HCT116 (cell line): ENCODE data around the gene RUNX2.

ENCODE experiments used
- EGR1 ChIP-seq: IDR thresholded peaks from 2 replicates; pipeline ENCODE4 v1.6.1; 2012; ENCODE audit warnings: low read depth
- MAX ChIP-seq: IDR thresholded peaks from 2 replicates; pipeline ENCODE4 v1.6.1; 2012
- POLR2A ChIP-seq: IDR thresholded peaks from 2 replicates; pipeline ENCODE4 v1.7.0; 2011; ENCODE audit warnings: borderline replicate concordance; ENCODE audit not compliant: insufficient read depth, insufficient read length; ENCODE audit errors: extremely low read depth
- POLR2AphosphoS5 ChIP-seq: IDR thresholded peaks from 2 replicates; pipeline ENCODE4 v1.6.1; 2011; ENCODE audit warnings: mild to moderate bottlenecking, low read depth, low read length, moderate library complexity
- TCF7L2 ChIP-seq: IDR thresholded peaks from 2 replicates; pipeline ENCODE4 v1.7.0; 2011; ENCODE audit warnings: borderline replicate concordance, inconsistent platforms; ENCODE audit not compliant: insufficient read depth, insufficient read length; ENCODE audit errors: extremely low read depth
- ZNF274 ChIP-seq: fragments of 200-500 bp; sonication (Bioruptor generic); IDR thresholded peaks from 2 replicates; pipeline ENCODE4 v1.6.1; 2014; ENCODE audit warnings: mild to moderate bottlenecking, low read depth, low read length, inconsistent platforms
- TF ChIP-seq, protein P1 (sequence below), 3 experiments: fragments of 200-600 bp in 1 of 3; sonication (generic) in 1 of 3; IDR thresholded peaks in 2 of 3; conservative IDR thresholded peaks in 1 of 3; 2 replicates each; pipeline ENCODE4 v1.5.1; 2012 to 2017; ENCODE audit warnings: low read depth in 2 of 3, low read length in 2 of 3, antibody characterized with exemption in 1 of 3, borderline replicate concordance in 1 of 3, control low read depth in 1 of 3, mild to moderate bottlenecking in 1 of 3, mixed read lengths in 1 of 3, mixed run types in 1 of 3, moderate library complexity in 1 of 3; ENCODE audit not compliant: insufficient read depth in 1 of 3

- TF ChIP-seq POLR2A (no peak), MAX (no peak), TCF7L2 (no peak), EGR1 (no peak), POLR2AphosphoS5 (no peak), ZNF274 (no peak)
- TF ChIP-seq, protein P1, sequence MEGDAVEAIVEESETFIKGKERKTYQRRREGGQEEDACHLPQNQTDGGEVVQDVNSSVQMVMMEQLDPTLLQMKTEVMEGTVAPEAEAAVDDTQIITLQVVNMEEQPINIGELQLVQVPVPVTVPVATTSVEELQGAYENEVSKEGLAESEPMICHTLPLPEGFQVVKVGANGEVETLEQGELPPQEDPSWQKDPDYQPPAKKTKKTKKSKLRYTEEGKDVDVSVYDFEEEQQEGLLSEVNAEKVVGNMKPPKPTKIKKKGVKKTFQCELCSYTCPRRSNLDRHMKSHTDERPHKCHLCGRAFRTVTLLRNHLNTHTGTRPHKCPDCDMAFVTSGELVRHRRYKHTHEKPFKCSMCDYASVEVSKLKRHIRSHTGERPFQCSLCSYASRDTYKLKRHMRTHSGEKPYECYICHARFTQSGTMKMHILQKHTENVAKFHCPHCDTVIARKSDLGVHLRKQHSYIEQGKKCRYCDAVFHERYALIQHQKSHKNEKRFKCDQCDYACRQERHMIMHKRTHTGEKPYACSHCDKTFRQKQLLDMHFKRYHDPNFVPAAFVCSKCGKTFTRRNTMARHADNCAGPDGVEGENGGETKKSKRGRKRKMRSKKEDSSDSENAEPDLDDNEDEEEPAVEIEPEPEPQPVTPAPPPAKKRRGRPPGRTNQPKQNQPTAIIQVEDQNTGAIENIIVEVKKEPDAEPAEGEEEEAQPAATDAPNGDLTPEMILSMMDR (IDR thresholded peaks at IDR 0.05 in 2 of 3, conservative IDR thresholded peaks at IDR 0.05 in 1 of 3; ENCODE audit: borderline replicate concordance in 1 of 3, insufficient read depth in 1 of 3, low read depth in 2 of 3, low read length in 2 of 3): no peak
Measured at GRCh38 chr6:45474376-45474775, 146.2 kb downstream of the RUNX2 start.
